GM18951 (cell line): ENCODE measurements around the gene NAA25.
"Not testable (repeated sequence)": the region's sequence is repeated elsewhere in the genome, so short reads cannot be mapped to it uniquely, and the experiment has no call there.

Experiments used
- POLR2A ChIP-seq: IDR thresholded peaks from 4 replicates; pipeline ENCODE4 v1.6.1; 2011; ENCODE audit warnings: mild to moderate bottlenecking; ENCODE audit not compliant: insufficient read length, insufficient read depth; ENCODE audit errors: extremely low read depth
- in situ Hi-C: fragments of 300-500 bp; cut with MboI; formaldehyde crosslinking; loops from one replicate; pipeline ENCODE4 v1.12.0; 2022; ENCODE audit warnings: low sequenced_read_pairs, mixed read lengths, inconsistent platforms; ENCODE audit not compliant: unreplicated experiment

Gene NAA25

GRCh38 chr12:112107306-112108201, 1.0 kb downstream of the NAA25 start:
- in situ Hi-C loops = no loop called here
- TF ChIP-seq POLR2A = no peak

- in situ Hi-C loops = no loop called here
- no peak for TF ChIP-seq POLR2A
Measured at GRCh38 chr12:112105891-112106290, 2.7 kb downstream of the NAA25 start.

- in situ Hi-C loops = no loop called here
- no peak for TF ChIP-seq POLR2A
Measured at GRCh38 chr12:112103758-112104503, 4.7 kb downstream of the NAA25 start.

- in situ Hi-C loops = not testable (repeated sequence)
Measured at GRCh38 chr12:112102746-112103145, 5.8 kb downstream of the NAA25 start.

GRCh38 chr12:112102127-112102526, 6.5 kb downstream of the NAA25 start:
- TF ChIP-seq POLR2A = no peak
- in situ Hi-C loops = no loop called here

GRCh38 chr12:112100500-112100899, 8.1 kb downstream of the NAA25 start:
- in situ Hi-C loops = not testable (repeated sequence)

- TF ChIP-seq POLR2A = no peak
- in situ Hi-C loops = no loop called here
Measured at GRCh38 chr12:112097641-112098040, 10.9 kb downstream of the NAA25 start.

GRCh38 chr12:112096667-112097066, 11.9 kb downstream of the NAA25 start:
- in situ Hi-C loops = no loop called here
- no peak for TF ChIP-seq POLR2A

GRCh38 chr12:112096070-112096469, 12.5 kb downstream of the NAA25 start:
- in situ Hi-C loops = no loop called here
- TF ChIP-seq POLR2A = no peak

- no peak for TF ChIP-seq POLR2A
- in situ Hi-C loops = no loop called here
Measured at GRCh38 chr12:112091563-112091962, 17.0 kb downstream of the NAA25 start.

- TF ChIP-seq POLR2A = no peak
Measured at GRCh38 chr12:112087851-112088250, 20.7 kb downstream of the NAA25 start.

GRCh38 chr12:112087055-112087850, 21.3 kb downstream of the NAA25 start:
- in situ Hi-C loops = no loop called here
- no peak for TF ChIP-seq POLR2A

More at GRCh38 chr12:112087851-112088250, 20.7 kb downstream of the NAA25 start:
- in situ Hi-C loops = no loop called here

- in situ Hi-C loops = no loop called here
- TF ChIP-seq POLR2A = no peak
Measured at GRCh38 chr12:112066566-112066965, 42.0 kb downstream of the NAA25 start.
